Measurements from ENCODE around the gene ANGPT4.

DNA sequence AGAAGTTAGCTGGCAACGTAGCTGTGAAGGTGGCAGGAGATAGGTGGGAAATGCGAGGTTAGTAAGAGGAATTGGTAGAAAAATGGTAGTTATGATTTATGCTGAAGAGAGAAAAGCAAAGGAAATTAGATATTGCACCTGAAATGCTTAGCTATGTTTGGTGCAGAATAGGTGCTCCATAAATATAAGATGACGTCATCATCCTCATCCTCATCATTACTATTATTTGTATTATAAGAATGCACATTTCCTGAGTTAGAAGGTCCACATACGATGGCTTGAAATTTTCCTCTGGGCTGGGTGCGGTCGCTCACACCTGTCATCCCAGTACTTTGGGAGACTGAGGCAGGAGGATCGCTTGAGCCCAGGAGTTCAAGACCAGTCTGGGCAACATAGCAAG lies 39.5 kb upstream of the ANGPT4 start:
- TF ChIP-seq, protein P1, sequence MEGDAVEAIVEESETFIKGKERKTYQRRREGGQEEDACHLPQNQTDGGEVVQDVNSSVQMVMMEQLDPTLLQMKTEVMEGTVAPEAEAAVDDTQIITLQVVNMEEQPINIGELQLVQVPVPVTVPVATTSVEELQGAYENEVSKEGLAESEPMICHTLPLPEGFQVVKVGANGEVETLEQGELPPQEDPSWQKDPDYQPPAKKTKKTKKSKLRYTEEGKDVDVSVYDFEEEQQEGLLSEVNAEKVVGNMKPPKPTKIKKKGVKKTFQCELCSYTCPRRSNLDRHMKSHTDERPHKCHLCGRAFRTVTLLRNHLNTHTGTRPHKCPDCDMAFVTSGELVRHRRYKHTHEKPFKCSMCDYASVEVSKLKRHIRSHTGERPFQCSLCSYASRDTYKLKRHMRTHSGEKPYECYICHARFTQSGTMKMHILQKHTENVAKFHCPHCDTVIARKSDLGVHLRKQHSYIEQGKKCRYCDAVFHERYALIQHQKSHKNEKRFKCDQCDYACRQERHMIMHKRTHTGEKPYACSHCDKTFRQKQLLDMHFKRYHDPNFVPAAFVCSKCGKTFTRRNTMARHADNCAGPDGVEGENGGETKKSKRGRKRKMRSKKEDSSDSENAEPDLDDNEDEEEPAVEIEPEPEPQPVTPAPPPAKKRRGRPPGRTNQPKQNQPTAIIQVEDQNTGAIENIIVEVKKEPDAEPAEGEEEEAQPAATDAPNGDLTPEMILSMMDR (IDR thresholded peaks at IDR 0.05; ENCODE audit: low read depth, low read length): no peak
- no peak for TF ChIP-seq EZH2phosphoT487 (IDR thresholded peaks at IDR 0.05; ENCODE audit: low read depth)
